Coronary artery (tissue), 2 donors: Measurements from ENCODE around the gene DDX24.

ENCODE experiments used
- DNase-seq: peaks from one replicate; pipeline ENCODE4 v3.0.0-alpha.2; 2017; ENCODE audit warnings: low spot score
- H3K27ac ChIP-seq, 2 donors: fragments of 200-600 bp; sonication (generic); one replicate each; pipeline ENCODE4 v1.5.1; 2016 to 2019
- H3K4me3 ChIP-seq: fragments of 200-600 bp; sonication (generic); 2 replicates; pipeline ENCODE4 v1.5.1; 2016; ENCODE audit warnings: mild to moderate bottlenecking, moderate library complexity
- CTCF ChIP-seq: fragments of 200-600 bp; sonication (generic); IDR thresholded peaks from one replicate; pipeline ENCODE4 v1.5.1; 2019; ENCODE audit warnings: antibody characterized with exemption

DDX24 gene

GRCh38 chr14:94031161-94031882, 49.7 kb downstream of the DDX24 start:
- Histone ChIP-seq H3K4me3 (no peak overlapping the region), H3K27ac (no peak overlapping the region)
- no peak for DNase-seq
- no peak for TF ChIP-seq CTCF

- Histone ChIP-seq H3K4me3 (no peak overlapping the region), H3K27ac (no peak overlapping the region)
- no peak for DNase-seq
- no peak for TF ChIP-seq CTCF
Measured at GRCh38 chr14:94030571-94030970, 50.4 kb downstream of the DDX24 start.

- TF ChIP-seq CTCF: no peak
Measured at GRCh38 chr14:94029671-94030203, 51.3 kb downstream of the DDX24 start.

GRCh38 chr14:94029265-94029664, 51.7 kb downstream of the DDX24 start:
- no peak for DNase-seq
- Histone ChIP-seq H3K27ac (no peak overlapping the region), H3K4me3 (no peak overlapping the region)
- TF ChIP-seq CTCF: no peak

More at GRCh38 chr14:94029671-94030203, 51.3 kb downstream of the DDX24 start:
- Histone ChIP-seq H3K27ac (no peak overlapping the region), H3K4me3 (no peak overlapping the region)
- no peak for DNase-seq

GRCh38 chr14:94028450-94028826, 52.6 kb downstream of the DDX24 start:
- H3K27ac ChIP-seq: no peak overlapping the region
- H3K4me3 ChIP-seq: no peak overlapping the region
- TF ChIP-seq CTCF: no peak
- no peak for DNase-seq

- TF ChIP-seq CTCF: no peak
- DNase-seq: no peak
- no peak overlapping the region for H3K4me3 ChIP-seq
- no peak overlapping the region for H3K27ac ChIP-seq
Measured at GRCh38 chr14:94027566-94028449, 53.2 kb downstream of the DDX24 start.
